IMR-90 (cell line): Measurements from ENCODE around the gene CASP6. TPM values are rescaled to one million over a fixed set of nuclear protein-coding genes. Genes with fewer than 3 reads are reported as not detected.

Experiments
- ATAC-seq: fragments of 200-7000 bp; cut with Tn5 transposase; 2 replicates; pipeline ENCODE4 v1.9.1; 2020; ENCODE audit warnings: low read depth, mild to moderate bottlenecking, moderate library complexity
- BruUV-seq: library from RNA; stranded (reverse); fragments of 400-500 nt; replicated peaks from 2 replicates; lab custom pipeline; 2021; lab: Mats Ljungman, UMichigan
- CTCF ChIA-PET: fragments of 300-600 bp; formaldehyde crosslinking; extraction: SDS; loops from one replicate; lab custom pipeline; 2021; ENCODE audit warnings: antibody characterized with exemption; lab: Yijun Ruan, JAX
- POLR2A ChIA-PET: fragments of 300-600 bp; sonication (Branson Sonifier 250); formaldehyde crosslinking; loops from one replicate; lab custom pipeline; 2022; ENCODE audit warnings: antibody characterized with exemption; ENCODE audit not compliant: unreplicated experiment; lab: Charles Lee
- DNase-seq: peaks from one replicate; pipeline ENCODE4 v3.0.0; 2013
- H2AFZ ChIP-seq: replicated peaks from 2 replicates; pipeline ENCODE3; 2013; ENCODE audit warnings: low read length, mild to moderate bottlenecking; ENCODE audit not compliant: poor library complexity
- H2AK5ac ChIP-seq: 2 replicates; pipeline ENCODE4 v1.6.1; 2013; ENCODE audit warnings: low read depth, low read length, inconsistent platforms
- H2AK9ac ChIP-seq: replicated peaks from 2 replicates; pipeline ENCODE3; 2013; ENCODE audit warnings: mild to moderate bottlenecking, low read depth, low read length, moderate library complexity; ENCODE audit not compliant: poor library complexity
- H2BK120ac ChIP-seq: 2 replicates; pipeline ENCODE4 v1.6.1; 2013; ENCODE audit warnings: low read depth, low read length, inconsistent platforms
- H2BK15ac ChIP-seq: 3 replicates; pipeline ENCODE4 v1.6.1; 2013; ENCODE audit warnings: low read depth, low read length, inconsistent platforms
- H2BK20ac ChIP-seq: 2 replicates; pipeline ENCODE4 v1.6.1; 2013; ENCODE audit warnings: low read depth, mild to moderate bottlenecking, inconsistent platforms, low read length, moderate library complexity
- H2BK5ac ChIP-seq: 2 replicates; pipeline ENCODE4 v1.6.1; 2013; ENCODE audit warnings: mild to moderate bottlenecking, low read depth, low read length, inconsistent platforms; ENCODE audit not compliant: poor library complexity, severe bottlenecking
- H3K14ac ChIP-seq: replicated peaks from 2 replicates; pipeline ENCODE4 v1.6.1; 2013; ENCODE audit warnings: low read depth, low read length, inconsistent platforms
- H3K18ac ChIP-seq: 2 replicates; pipeline ENCODE4 v1.6.1; 2013; ENCODE audit warnings: low read depth, low read length, control low read depth
- H3K23ac ChIP-seq: 2 replicates; pipeline ENCODE4 v1.6.1; 2013; ENCODE audit warnings: low read depth, low read length, inconsistent platforms
- H3K27ac ChIP-seq: 2 replicates; pipeline ENCODE4 v1.5.1; 2013; ENCODE audit warnings: mild to moderate bottlenecking, control low read depth, low read length; ENCODE audit not compliant: insufficient read depth
- H3K27me3 ChIP-seq: 2 replicates; pipeline ENCODE4 v1.6.1; 2013; ENCODE audit warnings: low read length; ENCODE audit not compliant: control insufficient read depth, insufficient read depth
- H3K36me3 ChIP-seq: 2 replicates; pipeline ENCODE4 v1.6.1; 2013; ENCODE audit warnings: low read length, mixed read lengths; ENCODE audit not compliant: control insufficient read depth, insufficient read depth
- H3K4ac ChIP-seq: 2 replicates; pipeline ENCODE4 v1.6.1; 2013; ENCODE audit warnings: low read depth, low read length, inconsistent platforms
- H3K4me1 ChIP-seq: 2 replicates; pipeline ENCODE4 v1.6.1; 2013; ENCODE audit warnings: low read length, mixed read lengths; ENCODE audit not compliant: control insufficient read depth, insufficient read depth
- H3K4me2 ChIP-seq: 2 replicates; pipeline ENCODE4 v1.6.1; 2013; ENCODE audit warnings: low read depth, mild to moderate bottlenecking, control low read depth, low read length, moderate library complexity
- H3K4me3 ChIP-seq: 2 replicates; pipeline ENCODE4 v1.5.1; 2013; ENCODE audit warnings: low read depth, mild to moderate bottlenecking, control low read depth, low read length, moderate library complexity; ENCODE audit not compliant: insufficient read depth
- H3K56ac ChIP-seq: 2 replicates; pipeline ENCODE4 v1.6.1; 2013; ENCODE audit warnings: low read length, inconsistent platforms; ENCODE audit not compliant: insufficient read depth; ENCODE audit errors: extremely low read depth
- H3K79me1 ChIP-seq, 2 experiments: 2 replicates each; pipeline ENCODE4 v1.6.1; 2013; ENCODE audit warnings: low read length in 2 of 2, inconsistent platforms in 1 of 2, low read depth in 1 of 2
- H3K9ac ChIP-seq: 2 replicates; pipeline ENCODE4 v1.6.1; 2013; ENCODE audit warnings: low read depth, low read length, control low read depth
- H3K9me1 ChIP-seq: 2 replicates; pipeline ENCODE4 v1.6.1; 2013; ENCODE audit warnings: low read length, inconsistent platforms; ENCODE audit not compliant: insufficient read depth
- H3K9me3 ChIP-seq: 2 replicates; pipeline ENCODE4 v1.6.1; 2013; ENCODE audit warnings: low read length; ENCODE audit not compliant: control insufficient read depth, insufficient read depth
- H4K20me1 ChIP-seq: 2 replicates; pipeline ENCODE4 v1.6.1; 2013; ENCODE audit warnings: low read length, inconsistent platforms; ENCODE audit not compliant: insufficient read depth
- H4K5ac ChIP-seq: 2 replicates; pipeline ENCODE4 v1.6.1; 2013; ENCODE audit warnings: mild to moderate bottlenecking, low read depth, low read length, control low read depth
- H4K8ac ChIP-seq, 2 experiments: 2 replicates each; pipeline ENCODE4 v1.6.1; 2013; ENCODE audit warnings: low read depth in 2 of 2, low read length in 2 of 2, control low read depth in 1 of 2, inconsistent platforms in 1 of 2
- H4K91ac ChIP-seq: 2 replicates; pipeline ENCODE4 v1.6.1; 2013; ENCODE audit warnings: low read depth, low read length, inconsistent platforms; ENCODE audit not compliant: insufficient read depth
- BHLHE40 ChIP-seq: fragments of 150-350 bp; IDR thresholded peaks from 2 replicates; pipeline ENCODE4 v1.6.1; 2016; ENCODE audit warnings: mild to moderate bottlenecking, low read depth, low read length
- CEBPB ChIP-seq: IDR thresholded peaks from 2 replicates; pipeline ENCODE4 v1.6.1; 2012; ENCODE audit warnings: low read depth, low read length, improper control_type of control experiment
- MAFK ChIP-seq: IDR thresholded peaks from 2 replicates; pipeline ENCODE4 v1.6.1; 2012; ENCODE audit warnings: low read depth, low read length, improper control_type of control experiment
- MXI1 ChIP-seq: IDR thresholded peaks from 2 replicates; pipeline ENCODE4 v1.6.1; 2012; ENCODE audit warnings: low read depth, mild to moderate bottlenecking, low read length, moderate library complexity, borderline replicate concordance
- POLR2A ChIP-seq: IDR thresholded peaks from 2 replicates; pipeline ENCODE4 v1.6.1; 2012; ENCODE audit warnings: mild to moderate bottlenecking, low read depth, low read length
- RAD21 ChIP-seq: IDR thresholded peaks from 2 replicates; pipeline ENCODE4 v1.6.1; 2012; ENCODE audit warnings: low read length, improper control_type of control experiment
- RCOR1 ChIP-seq: IDR thresholded peaks from 2 replicates; pipeline ENCODE4 v1.6.1; 2012; ENCODE audit warnings: mild to moderate bottlenecking, low read length, improper control_type of control experiment; ENCODE audit not compliant: insufficient replicate concordance
- RFX5 ChIP-seq: IDR thresholded peaks from 2 replicates; pipeline ENCODE4 v1.8.0; 2012; ENCODE audit warnings: low read depth, mild to moderate bottlenecking, low read length, moderate library complexity
- SMC3 ChIP-seq: fragments of 150-350 bp; IDR thresholded peaks from 2 replicates; pipeline ENCODE4 v1.6.1; 2016; ENCODE audit warnings: low read depth, mild to moderate bottlenecking, antibody characterized with exemption, low read length, moderate library complexity
- WGBS, 2 experiments: methylation state at CpG; one replicate each; pipeline versions ENCODE4 v1.1.5 to v1.1.7; 2013; ENCODE audit warnings: missing lambda C conversion rate in 2 of 2; ENCODE audit not compliant: insufficient read length in 1 of 2; ENCODE audit errors: extremely low coverage in 2 of 2; 5-methylcytosine and 5-hydroxymethylcytosine counted together
- dilution Hi-C: fragments of 300-500 bp; cut with HindIII; formaldehyde crosslinking; loops from one replicate; pipeline ENCODE4 v1.14.3; 2018; ENCODE audit warnings: low sequenced_read_pairs; ENCODE audit not compliant: unreplicated experiment
- in situ Hi-C: fragments of 300-500 bp; cut with MboI; formaldehyde crosslinking; loops from 3 replicates; pipeline ENCODE4 v1.14.3; 2019; ENCODE audit warnings: low sequenced_read_pairs, inconsistent platforms, mixed read lengths
- intact Hi-C: fragments of 100-400 bp; cut with micrococcal nuclease; formaldehyde crosslinking; loops from 2 replicates; pipeline ENCODE4 v1.10.0; 2022
- polyA plus RNA-seq, 3 experiments: library from polyadenylated mRNA; depleted of rRNA; stranded (reverse); fragments of >200 nt; gene quantifications; 2 replicates each; pipeline ENCODE4 v1.2.3, GENCODE V29; 2012; ENCODE audit warnings: low replicate concordance in 1 of 3
- total RNA-seq: library from RNA; depleted of rRNA; stranded (reverse); fragments of >200 nt; gene quantifications from 2 replicates; pipeline ENCODE4 v1.2.3, GENCODE V29; 2012
- TF ChIP-seq, protein P1 (sequence below): conservative IDR thresholded peaks from 2 replicates; pipeline ENCODE4 v1.5.1; 2012; ENCODE audit warnings: mild to moderate bottlenecking, low read depth, low read length, improper control_type of control experiment
- TF ChIP-seq, protein P2 (sequence below): fragments of 150-350 bp; IDR thresholded peaks from 2 replicates; pipeline ENCODE4 v1.6.1; 2017; ENCODE audit warnings: mild to moderate bottlenecking, antibody characterized with exemption, low read length, low read depth

Gene CASP6
- total and polyA plus RNA-seq, 2 of the 4 experiments (the other 2 are of a cell fraction), result 25.0 to 44.1 TPM

DNA sequence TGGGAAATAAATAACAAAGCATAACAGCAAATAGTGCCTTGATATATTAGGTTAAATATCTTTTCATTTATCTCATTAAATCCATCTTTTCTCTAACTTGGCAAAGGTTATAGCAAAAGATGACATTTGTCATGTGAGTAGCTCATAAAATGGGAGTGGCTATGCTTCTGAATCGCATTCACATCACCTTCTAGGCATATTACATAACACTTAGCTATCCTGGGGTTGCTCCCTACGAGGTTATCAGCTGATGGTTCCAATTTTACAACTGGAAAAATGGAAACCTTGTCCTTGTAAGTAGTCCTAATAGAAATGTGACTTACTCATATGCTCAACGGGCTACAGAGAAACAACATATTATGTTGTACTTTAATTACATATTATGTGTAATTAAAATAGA is 10.3 kb upstream of the CASP6 start:
- H2AK5ac ChIP-seq, result no peak overlapping the region
- no peak overlapping the region for H4K8ac ChIP-seq
- ATAC-seq (no peak), DNase-seq (no peak)
- H3K14ac ChIP-seq, result no peak overlapping the region
- no peaks in the 10 kb centered on the region for H3K4me1 ChIP-seq
- no peak overlapping the region for H2BK5ac ChIP-seq
- no peak overlapping the region for H2BK15ac ChIP-seq
- dilution Hi-C loops, result no loop called here
- 0 out of 2 replicates have a peak, but pooled peaks cover 2% of the 10 kb centered on the region for H3K36me3 ChIP-seq
- intact Hi-C loops, result no loop called here
- H2BK120ac ChIP-seq, result no peak overlapping the region
- no CpG with 5 or more reads among the region's 3 CpGs for WGBS, 2 experiments
- H3K27ac ChIP-seq, result no peak overlapping the region
- H2BK20ac ChIP-seq, result no peak overlapping the region
- no TSS peak for BruUV-seq
- no peak overlapping the region for H4K5ac ChIP-seq
- H2AK9ac ChIP-seq, result no peak overlapping the region
- H4K91ac ChIP-seq, result no peak overlapping the region
- no peaks in the 10 kb centered on the region for H4K20me1 ChIP-seq
- H3K9ac ChIP-seq, result no peak overlapping the region
- H3K56ac ChIP-seq, result no peak overlapping the region
- ChIA-PET POLR2A (no interaction called here), CTCF (no interaction called here)
- no peaks in the 10 kb centered on the region; a peak in 1 of 4 replicates for H3K79me1 ChIP-seq
- H3K4me2 ChIP-seq, result no peak overlapping the region
- no peak overlapping the region for H3K4ac ChIP-seq
- no peak overlapping the region for H2AFZ ChIP-seq
- in situ Hi-C loops, result no loop called here
- no peak overlapping the region for H3K4me3 ChIP-seq
- TF ChIP-seq POLR2A (no peak), BHLHE40 (no peak), RCOR1 (no peak), SMC3 (no peak), RAD21 (no peak), MAFK (no peak), RFX5 (no peak), MXI1 (no peak), CEBPB (no peak)
- TF ChIP-seq, protein P1, sequence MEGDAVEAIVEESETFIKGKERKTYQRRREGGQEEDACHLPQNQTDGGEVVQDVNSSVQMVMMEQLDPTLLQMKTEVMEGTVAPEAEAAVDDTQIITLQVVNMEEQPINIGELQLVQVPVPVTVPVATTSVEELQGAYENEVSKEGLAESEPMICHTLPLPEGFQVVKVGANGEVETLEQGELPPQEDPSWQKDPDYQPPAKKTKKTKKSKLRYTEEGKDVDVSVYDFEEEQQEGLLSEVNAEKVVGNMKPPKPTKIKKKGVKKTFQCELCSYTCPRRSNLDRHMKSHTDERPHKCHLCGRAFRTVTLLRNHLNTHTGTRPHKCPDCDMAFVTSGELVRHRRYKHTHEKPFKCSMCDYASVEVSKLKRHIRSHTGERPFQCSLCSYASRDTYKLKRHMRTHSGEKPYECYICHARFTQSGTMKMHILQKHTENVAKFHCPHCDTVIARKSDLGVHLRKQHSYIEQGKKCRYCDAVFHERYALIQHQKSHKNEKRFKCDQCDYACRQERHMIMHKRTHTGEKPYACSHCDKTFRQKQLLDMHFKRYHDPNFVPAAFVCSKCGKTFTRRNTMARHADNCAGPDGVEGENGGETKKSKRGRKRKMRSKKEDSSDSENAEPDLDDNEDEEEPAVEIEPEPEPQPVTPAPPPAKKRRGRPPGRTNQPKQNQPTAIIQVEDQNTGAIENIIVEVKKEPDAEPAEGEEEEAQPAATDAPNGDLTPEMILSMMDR, result no peak
- TF ChIP-seq, protein P2, sequence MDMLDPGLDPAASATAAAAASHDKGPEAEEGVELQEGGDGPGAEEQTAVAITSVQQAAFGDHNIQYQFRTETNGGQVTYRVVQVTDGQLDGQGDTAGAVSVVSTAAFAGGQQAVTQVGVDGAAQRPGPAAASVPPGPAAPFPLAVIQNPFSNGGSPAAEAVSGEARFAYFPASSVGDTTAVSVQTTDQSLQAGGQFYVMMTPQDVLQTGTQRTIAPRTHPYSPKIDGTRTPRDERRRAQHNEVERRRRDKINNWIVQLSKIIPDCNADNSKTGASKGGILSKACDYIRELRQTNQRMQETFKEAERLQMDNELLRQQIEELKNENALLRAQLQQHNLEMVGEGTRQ, result no peak
- H3K9me3 ChIP-seq, result no peaks in the 10 kb centered on the region
- H3K23ac ChIP-seq, result no peak overlapping the region
- no peaks in the 10 kb centered on the region for H3K9me1 ChIP-seq
- H3K18ac ChIP-seq, result no peak overlapping the region
- H3K27me3 ChIP-seq, result no peaks in the 10 kb centered on the region
